Ovary (tissue), 1 donor: ENCODE results near the gene NPFF.

ENCODE experiments used
- EP300 ChIP-seq: sonication (generic); formaldehyde crosslinking; IDR thresholded peaks from one replicate; pipeline ENCODE4 v1.6.1; 2017; ENCODE audit warnings: antibody characterized with exemption
- POLR2A ChIP-seq: fragments of 450-650 bp; IDR thresholded peaks from one replicate; pipeline ENCODE4 v1.6.1; 2017; ENCODE audit warnings: antibody characterized with exemption, mild to moderate bottlenecking, moderate library complexity

- TF ChIP-seq POLR2A = no peak
- no peak for TF ChIP-seq EP300
Measured at GRCh38 chr12:53514628-53515290, 7.5 kb upstream of the NPFF start.
